ENCODE results near the gene POTED. TPM values are rescaled to one million over a fixed set of nuclear protein-coding genes. Genes with fewer than 3 reads are reported as not detected.
"Not testable (repeated sequence)": the region's sequence is repeated elsewhere in the genome, so short reads cannot be mapped to it uniquely, and the experiment has no call there.

POTED gene
- polyA plus RNA-seq (ENCODE audit: insufficient read length in 12 of 12): not detected
- long read RNA-seq, donor 1: 0 reads
- long read RNA-seq, donor 2: 0 reads
- long read RNA-seq, donor 3: 0 reads
- long read RNA-seq, donor 4: 0 reads
- long read RNA-seq, donor 5: 0 reads
- long read RNA-seq, donor 6: 0 reads
- long read RNA-seq, donor 7: 0 reads
- long read RNA-seq, donor 8: 0 reads
- long read RNA-seq, donor 9: 0 reads
- long read RNA-seq, donor 10: 0 reads
- long read RNA-seq, donor 11: 0 reads

GRCh38 chr21:13609477-13609876, at the start of gene POTED:
POTED (plus strand) TSS chr21:13609777; CDS start chr21:13610229, 452 bp downstream.
- DNase-seq: not testable (repeated sequence)

DNA sequence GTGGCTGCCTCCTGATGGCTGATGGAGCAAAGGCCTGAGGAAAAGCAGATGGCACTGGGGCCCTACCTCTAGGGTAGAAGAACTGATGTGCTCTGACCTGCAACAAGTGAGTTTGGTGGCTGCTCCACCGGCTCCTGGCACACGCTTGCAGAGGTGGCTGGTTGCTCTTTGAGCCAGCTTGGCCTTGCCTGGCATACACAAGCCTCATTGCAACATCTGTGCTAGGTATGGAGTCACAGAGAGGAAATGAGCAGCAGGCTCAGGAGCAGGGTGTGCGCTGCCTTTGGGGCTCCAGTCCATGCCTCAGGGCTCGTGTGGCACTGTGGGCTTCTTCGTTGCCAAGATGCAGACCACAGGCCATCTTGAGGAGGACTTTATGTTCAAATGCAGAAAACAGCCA, 40.5 kb downstream of the POTED start:
- DNase-seq: not testable (repeated sequence)

DNA sequence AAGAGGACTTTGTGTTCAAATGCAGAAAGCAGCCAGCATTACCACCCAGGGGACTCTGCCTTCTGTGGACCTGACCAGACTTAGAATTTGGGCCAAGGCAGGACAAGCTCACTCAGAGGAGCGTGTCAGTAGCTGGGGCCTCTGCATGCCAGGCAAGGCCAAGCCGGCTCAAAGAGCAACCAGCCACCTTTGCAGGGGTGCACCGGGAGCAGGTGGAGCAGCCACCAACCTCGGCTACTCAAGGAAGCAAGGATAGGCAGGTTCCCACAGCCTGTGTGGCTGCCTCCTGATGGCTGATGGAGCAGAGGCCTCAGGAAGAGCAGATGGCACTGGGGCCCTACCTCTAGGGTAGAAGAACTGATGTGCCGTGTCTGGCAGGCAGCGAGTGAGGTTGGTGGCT, 42.2 kb downstream of the POTED start:
- DNase-seq: not testable (repeated sequence)

Measured in muscle of arm (tissue), 14 donors.